Measurements from ENCODE around the gene CNGA4.

GRCh38 chr11:6269994-6270393, 31.1 kb downstream of the CNGA4 start:
- no peak for TF ChIP-seq CTCF (conservative IDR thresholded peaks at IDR 0.05; ENCODE audit: low read length)
- TF ChIP-seq EZH2phosphoT487 (IDR thresholded peaks at IDR 0.05; ENCODE audit: borderline replicate concordance): no peak
